ENCODE measurements around the gene DEFB114. TPM values are rescaled to one million over a fixed set of nuclear protein-coding genes. Genes with fewer than 3 reads are reported as not detected.

The DEFB114 gene
- total RNA-seq, 1 donor from 2014 or later = not detected

DNA sequence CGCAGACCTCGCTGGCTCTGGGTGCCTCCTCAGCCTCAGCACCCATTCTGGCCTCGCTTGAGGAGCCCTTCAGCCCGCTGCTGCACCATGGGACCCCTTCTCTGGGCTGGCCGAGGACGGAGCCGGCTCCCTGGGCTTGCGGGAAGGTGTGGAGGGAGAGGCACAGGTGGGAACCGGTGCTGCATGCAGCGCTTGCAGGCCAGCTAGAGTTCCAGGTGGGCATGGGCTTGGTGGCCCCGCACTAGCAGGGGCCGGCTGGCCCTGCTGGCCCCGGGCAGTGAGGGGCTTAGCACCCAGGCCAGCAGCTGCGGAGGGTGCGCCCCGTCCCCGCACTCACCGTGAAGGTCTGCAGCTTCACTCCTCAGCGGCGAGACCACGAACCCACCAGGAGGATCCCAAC, 30.4 kb downstream of the DEFB114 start:
- H3K4me3 Mint-ChIP-seq (ENCODE audit: unreplicated experiment) = no peak overlapping the region
- TF ChIP-seq, protein P1, sequence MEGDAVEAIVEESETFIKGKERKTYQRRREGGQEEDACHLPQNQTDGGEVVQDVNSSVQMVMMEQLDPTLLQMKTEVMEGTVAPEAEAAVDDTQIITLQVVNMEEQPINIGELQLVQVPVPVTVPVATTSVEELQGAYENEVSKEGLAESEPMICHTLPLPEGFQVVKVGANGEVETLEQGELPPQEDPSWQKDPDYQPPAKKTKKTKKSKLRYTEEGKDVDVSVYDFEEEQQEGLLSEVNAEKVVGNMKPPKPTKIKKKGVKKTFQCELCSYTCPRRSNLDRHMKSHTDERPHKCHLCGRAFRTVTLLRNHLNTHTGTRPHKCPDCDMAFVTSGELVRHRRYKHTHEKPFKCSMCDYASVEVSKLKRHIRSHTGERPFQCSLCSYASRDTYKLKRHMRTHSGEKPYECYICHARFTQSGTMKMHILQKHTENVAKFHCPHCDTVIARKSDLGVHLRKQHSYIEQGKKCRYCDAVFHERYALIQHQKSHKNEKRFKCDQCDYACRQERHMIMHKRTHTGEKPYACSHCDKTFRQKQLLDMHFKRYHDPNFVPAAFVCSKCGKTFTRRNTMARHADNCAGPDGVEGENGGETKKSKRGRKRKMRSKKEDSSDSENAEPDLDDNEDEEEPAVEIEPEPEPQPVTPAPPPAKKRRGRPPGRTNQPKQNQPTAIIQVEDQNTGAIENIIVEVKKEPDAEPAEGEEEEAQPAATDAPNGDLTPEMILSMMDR (IDR thresholded peaks at IDR 0.05) = no peak
- H3K4me1 Mint-ChIP-seq (ENCODE audit: low read depth) = no peaks in the 10 kb centered on the region
- no peaks in the 10 kb centered on the region for H3K36me3 Mint-ChIP-seq (ENCODE audit: low read depth)
- no peak overlapping the region for H3K27ac Mint-ChIP-seq (ENCODE audit: unreplicated experiment)
- H3K27me3 Mint-ChIP-seq (ENCODE audit: low read depth) = peaks cover 17% of the 10 kb centered on the region
- DNase-seq (ENCODE audit: low spot score) = peak; percentile 73
- H3K9me3 Mint-ChIP-seq (ENCODE audit: low read depth) = no peaks in the 10 kb centered on the region

DNA sequence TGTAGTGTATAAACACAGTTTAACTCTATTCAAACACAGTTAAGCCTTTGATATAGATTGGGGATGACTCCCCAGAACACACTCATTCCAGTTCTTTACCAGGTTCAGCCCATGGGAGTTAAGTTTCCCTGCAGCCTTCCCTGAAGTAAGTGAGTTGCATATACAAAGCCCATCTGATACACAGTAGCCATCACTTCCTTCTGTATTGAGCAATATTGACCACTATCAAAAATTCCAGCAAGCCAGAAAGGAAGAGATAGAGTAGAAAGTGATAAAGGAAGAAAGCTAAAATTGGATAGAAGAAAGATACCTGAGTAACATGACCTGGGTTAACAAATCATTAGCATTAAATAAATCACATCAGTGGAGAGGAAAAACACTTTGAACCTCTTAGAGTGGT, 34.6 kb downstream of the DEFB114 start:
- H3K4me1 Mint-ChIP-seq (ENCODE audit: low read depth) = no peaks in the 10 kb centered on the region
- peaks cover 17% of the 10 kb centered on the region for H3K27me3 Mint-ChIP-seq (ENCODE audit: low read depth)
- no peak for DNase-seq (ENCODE audit: low spot score)
- H3K4me3 Mint-ChIP-seq (ENCODE audit: unreplicated experiment) = no peak overlapping the region
- no peaks in the 10 kb centered on the region for H3K9me3 Mint-ChIP-seq (ENCODE audit: low read depth)
- TF ChIP-seq, protein P1 (IDR thresholded peaks at IDR 0.05) = no peak
- no peaks in the 10 kb centered on the region for H3K36me3 Mint-ChIP-seq (ENCODE audit: low read depth)
- no peak overlapping the region for H3K27ac Mint-ChIP-seq (ENCODE audit: unreplicated experiment)

DNA sequence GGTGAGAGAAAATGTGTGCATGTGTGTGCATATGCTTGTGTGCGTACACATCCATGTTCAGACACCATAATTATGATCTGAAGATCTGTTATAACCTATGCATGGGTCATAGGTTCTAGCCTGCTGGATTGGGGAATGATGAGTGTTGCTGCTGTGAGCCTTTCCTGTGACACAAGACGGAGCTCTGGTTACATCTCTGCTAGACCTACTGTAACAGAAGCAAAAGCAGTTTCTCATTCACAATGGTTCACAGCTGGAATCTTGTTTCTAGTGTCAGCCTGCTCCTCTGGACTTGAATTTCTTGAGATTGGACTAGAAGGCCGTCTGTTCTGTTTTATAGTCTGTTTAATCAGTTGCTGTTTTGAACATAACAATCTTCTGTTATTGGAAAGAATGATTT, 40.1 kb downstream of the DEFB114 start:
- H3K4me3 Mint-ChIP-seq (ENCODE audit: unreplicated experiment) = no peak overlapping the region
- peaks cover 19% of the 10 kb centered on the region for H3K27me3 Mint-ChIP-seq (ENCODE audit: low read depth)
- H3K36me3 Mint-ChIP-seq (ENCODE audit: low read depth) = no peaks in the 10 kb centered on the region
- no peak for DNase-seq (ENCODE audit: low spot score)
- H3K9me3 Mint-ChIP-seq (ENCODE audit: low read depth) = no peaks in the 10 kb centered on the region
- TF ChIP-seq, protein P1 (IDR thresholded peaks at IDR 0.05) = no peak
- H3K4me1 Mint-ChIP-seq (ENCODE audit: low read depth) = no peaks in the 10 kb centered on the region
- H3K27ac Mint-ChIP-seq (ENCODE audit: unreplicated experiment) = no peak overlapping the region

DNA sequence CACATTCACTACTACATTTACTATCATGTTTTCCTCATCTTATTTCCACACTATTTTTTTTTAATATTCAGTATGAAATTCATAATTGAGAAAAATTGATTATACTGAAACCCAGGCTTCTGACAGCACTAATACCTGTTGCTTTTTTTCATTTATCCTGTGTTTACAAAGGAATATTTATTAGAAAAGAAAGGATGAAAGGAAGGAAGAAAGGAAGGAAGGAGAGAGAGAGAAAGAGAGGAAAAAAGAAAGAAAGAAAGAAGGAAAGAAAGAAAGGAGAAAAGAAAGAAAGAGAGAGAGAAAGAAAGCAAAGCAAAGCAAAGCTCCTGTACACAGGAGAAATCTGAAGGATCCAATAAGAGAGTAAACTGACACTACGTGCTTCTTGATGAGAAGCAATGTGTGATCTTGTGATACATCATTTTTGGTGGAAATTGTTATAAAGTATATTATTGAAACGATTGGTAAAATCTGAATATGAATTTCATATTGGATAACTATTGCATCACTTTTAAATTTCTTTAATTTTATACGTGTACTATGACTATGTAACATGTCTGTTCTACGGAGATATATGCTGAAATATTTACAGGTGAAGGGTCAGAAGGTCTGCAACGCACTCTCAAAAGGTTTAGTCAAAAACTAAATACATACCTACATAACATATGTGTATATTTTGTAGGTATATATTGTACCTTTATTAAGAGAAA, 43.9 kb downstream of the DEFB114 start:
- Mint-ChIP-seq H3K36me3 (ENCODE audit: low read depth) (no peaks in the 10 kb centered on the region), H3K9me3 (ENCODE audit: low read depth) (no peaks in the 10 kb centered on the region), H3K27ac (ENCODE audit: unreplicated experiment) (no peak overlapping the region), H3K4me3 (ENCODE audit: unreplicated experiment) (no peak overlapping the region), H3K4me1 (ENCODE audit: low read depth) (peaks cover 3% of the 10 kb centered on the region), H3K27me3 (ENCODE audit: low read depth) (peaks cover 22% of the 10 kb centered on the region)
- no peak for DNase-seq (ENCODE audit: low spot score)
- TF ChIP-seq, protein P1 (IDR thresholded peaks at IDR 0.05) = no peak

DNA sequence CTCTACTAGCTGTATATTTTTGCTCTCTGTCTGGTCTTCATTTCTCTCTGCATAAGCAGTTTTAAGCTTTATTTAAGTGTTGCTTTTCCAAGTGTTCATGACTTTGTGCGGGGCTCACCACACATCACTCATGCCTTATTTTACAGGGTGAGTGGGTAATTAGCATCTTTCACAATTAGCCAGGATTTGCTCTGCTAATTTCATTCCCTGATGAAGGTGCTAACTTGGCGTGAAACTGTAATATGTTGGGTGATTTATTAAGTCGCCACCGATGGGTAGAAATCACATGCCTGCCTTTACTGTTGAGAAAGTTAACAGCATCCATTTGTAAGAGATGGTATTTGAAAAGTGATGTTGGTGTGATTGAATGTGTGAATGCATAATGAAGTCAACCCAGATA, 44.7 kb downstream of the DEFB114 start:
- H3K27me3 Mint-ChIP-seq (ENCODE audit: low read depth) = peaks cover 22% of the 10 kb centered on the region
- H3K27ac Mint-ChIP-seq (ENCODE audit: unreplicated experiment) = no peak overlapping the region
- H3K9me3 Mint-ChIP-seq (ENCODE audit: low read depth) = no peaks in the 10 kb centered on the region
- peaks cover 11% of the 10 kb centered on the region for H3K4me1 Mint-ChIP-seq (ENCODE audit: low read depth)
- TF ChIP-seq, protein P1 (IDR thresholded peaks at IDR 0.05) = no peak
- H3K36me3 Mint-ChIP-seq (ENCODE audit: low read depth) = no peaks in the 10 kb centered on the region
- H3K4me3 Mint-ChIP-seq (ENCODE audit: unreplicated experiment) = no peak overlapping the region
- DNase-seq (ENCODE audit: low spot score) = no peak

All from chondrocyte (in vitro differentiated cells).